OCI-LY3 (cell line): ENCODE data around the gene VWA7.

Experiments used
- H2AFZ ChIP-seq: fragments of 200-600, 300-600 bp; shearing (Covaris generic); 2 replicates; pipeline ENCODE4 v1.6.0; 2014; ENCODE audit warnings: antibody characterized with exemption, low read depth, low read length
- H3K27ac ChIP-seq: fragments of 200-600, 300-600 bp; sonication (generic); 2 replicates; pipeline ENCODE4 v1.5.1; 2014; ENCODE audit warnings: mild to moderate bottlenecking, low read length, moderate library complexity, mixed read lengths
- H3K27me3 ChIP-seq: fragments of 200-600, 300-600 bp; sonication (generic); 2 replicates; pipeline ENCODE4 v1.6.1; 2014; ENCODE audit warnings: low read depth, low read length, mixed read lengths
- H3K36me3 ChIP-seq: fragments of 200-600, 300-600 bp; sonication (generic); replicated peaks from 2 replicates; pipeline ENCODE3; 2014; ENCODE audit warnings: low read depth, low read length, mixed read lengths
- H3K4me1 ChIP-seq: fragments of 300-600, 200-600 bp; sonication (generic); 2 replicates; pipeline ENCODE4 v1.6.1; 2014; ENCODE audit warnings: low read length, mixed read lengths
- H3K4me2 ChIP-seq: fragments of 200-600, 300-600 bp; sonication (generic); 2 replicates; pipeline ENCODE4 v1.6.1; 2014; ENCODE audit warnings: low read length, mixed read lengths
- H3K4me3 ChIP-seq: fragments of 300-600, 200-600 bp; sonication (generic); 2 replicates; pipeline ENCODE4 v1.5.1; 2014; ENCODE audit warnings: antibody characterized with exemption, mild to moderate bottlenecking, low read length, moderate library complexity
- H3K79me2 ChIP-seq: fragments of 300-600, 200-600 bp; shearing (Covaris generic); 2 replicates; pipeline ENCODE4 v1.6.1; 2014; ENCODE audit warnings: mild to moderate bottlenecking, low read length, mixed read lengths
- H3K9ac ChIP-seq: fragments of 300-600, 200-600 bp; shearing (Covaris generic); 2 replicates; pipeline ENCODE4 v1.6.0; 2014; ENCODE audit warnings: mild to moderate bottlenecking, low read length, moderate library complexity
- H3K9me3 ChIP-seq: fragments of 200-600, 300-600 bp; shearing (Covaris generic); 2 replicates; pipeline ENCODE4 v1.6.1; 2014; ENCODE audit warnings: low read length, mixed read lengths; ENCODE audit not compliant: insufficient read depth
- H4K20me1 ChIP-seq: fragments of 200-600, 300-600 bp; sonication (generic); 2 replicates; pipeline ENCODE4 v1.6.1; 2016; ENCODE audit warnings: low read length, mixed read lengths; ENCODE audit not compliant: insufficient read depth
- EZH2phosphoT487 ChIP-seq: fragments of 200-600 bp; shearing (Covaris generic); IDR thresholded peaks from 2 replicates; pipeline ENCODE4 v1.6.1; 2018; ENCODE audit warnings: antibody characterized with exemption, mixed run types, low read depth
- TF ChIP-seq, protein P1 (sequence below): fragments of 200-600, 300-600 bp; sonication (generic); IDR thresholded peaks from 2 replicates; pipeline ENCODE4 v1.5.1; 2014; ENCODE audit warnings: antibody characterized with exemption, low read length, low read depth

The VWA7 gene

GRCh38 chr6:31740397-31741223, 36.5 kb downstream of the VWA7 start:
- Histone ChIP-seq H3K27ac (peak overlapping the region; percentile 81), H4K20me1 (no peaks in the 10 kb centered on the region), H3K36me3 (peaks cover 26% of the 10 kb centered on the region), H2AFZ (no peak overlapping the region), H3K4me2 (peak overlapping the region; percentile 81), H3K79me2 (peaks cover 30% of the 10 kb centered on the region), H3K9me3 (no peaks in the 10 kb centered on the region), H3K9ac (peak overlapping the region; percentile 98), H3K4me1 (peaks cover 31% of the 10 kb centered on the region), H3K4me3 (peak overlapping the region; percentile 98), H3K27me3 (no peaks in the 10 kb centered on the region)
- TF ChIP-seq, protein P1, sequence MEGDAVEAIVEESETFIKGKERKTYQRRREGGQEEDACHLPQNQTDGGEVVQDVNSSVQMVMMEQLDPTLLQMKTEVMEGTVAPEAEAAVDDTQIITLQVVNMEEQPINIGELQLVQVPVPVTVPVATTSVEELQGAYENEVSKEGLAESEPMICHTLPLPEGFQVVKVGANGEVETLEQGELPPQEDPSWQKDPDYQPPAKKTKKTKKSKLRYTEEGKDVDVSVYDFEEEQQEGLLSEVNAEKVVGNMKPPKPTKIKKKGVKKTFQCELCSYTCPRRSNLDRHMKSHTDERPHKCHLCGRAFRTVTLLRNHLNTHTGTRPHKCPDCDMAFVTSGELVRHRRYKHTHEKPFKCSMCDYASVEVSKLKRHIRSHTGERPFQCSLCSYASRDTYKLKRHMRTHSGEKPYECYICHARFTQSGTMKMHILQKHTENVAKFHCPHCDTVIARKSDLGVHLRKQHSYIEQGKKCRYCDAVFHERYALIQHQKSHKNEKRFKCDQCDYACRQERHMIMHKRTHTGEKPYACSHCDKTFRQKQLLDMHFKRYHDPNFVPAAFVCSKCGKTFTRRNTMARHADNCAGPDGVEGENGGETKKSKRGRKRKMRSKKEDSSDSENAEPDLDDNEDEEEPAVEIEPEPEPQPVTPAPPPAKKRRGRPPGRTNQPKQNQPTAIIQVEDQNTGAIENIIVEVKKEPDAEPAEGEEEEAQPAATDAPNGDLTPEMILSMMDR = no peak
- TF ChIP-seq EZH2phosphoT487 = no peak

DNA sequence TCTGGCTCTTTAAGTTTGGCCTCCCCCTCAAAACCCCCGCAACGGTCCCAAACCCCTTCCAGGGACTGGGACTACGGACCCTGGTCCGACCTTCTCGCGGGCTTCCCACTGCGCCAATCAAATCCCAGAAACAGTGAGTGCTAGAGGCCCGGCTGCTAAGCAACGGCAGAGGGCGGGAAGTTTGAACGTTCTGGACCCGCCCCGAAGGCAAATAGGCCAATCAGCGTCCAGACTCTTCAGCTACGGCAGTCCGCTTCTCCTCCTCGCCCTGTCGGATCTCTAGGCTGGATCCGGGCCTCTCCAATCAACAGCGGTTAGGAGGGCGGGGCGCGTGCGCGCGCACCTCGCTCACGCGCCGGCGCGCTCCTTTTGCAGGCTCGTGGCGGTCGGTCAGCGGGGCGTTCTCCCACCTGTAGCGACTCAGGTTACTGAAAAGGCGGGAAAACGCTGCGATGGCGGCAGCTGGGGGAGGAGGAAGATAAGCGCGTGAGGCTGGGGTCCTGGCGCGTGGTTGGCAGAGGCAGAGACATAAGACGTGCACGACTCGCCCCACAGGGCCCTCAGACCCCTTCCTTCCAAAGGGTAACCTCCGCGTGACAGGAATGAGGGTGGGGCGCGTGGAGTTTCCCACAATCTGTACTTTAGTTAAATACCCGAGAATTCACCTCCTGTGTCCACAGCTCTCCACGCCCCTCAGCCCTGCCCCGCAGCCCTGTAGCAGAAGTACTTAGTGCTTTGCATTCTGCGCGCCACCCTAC, 37.3 kb downstream of the VWA7 start, which contains the start of gene MSH5:
MSH5 (plus strand) TSS at position 367 of the 758 bp plus-strand sequence. CDS start 462 bp downstream, outside the sequence.
- H2AFZ ChIP-seq = no peak within 1 kb of the TSS
- no peaks in the 10 kb centered on the region for H4K20me1 ChIP-seq
- H3K4me3 ChIP-seq = peak within 1 kb of the TSS; percentile 98
- H3K36me3 ChIP-seq = peaks cover 26% of the 10 kb centered on the region
- H3K79me2 ChIP-seq = peaks cover 37% of the 10 kb centered on the region
- peak within 1 kb of the TSS; percentile 98 for H3K4me2 ChIP-seq
- peaks cover 31% of the 10 kb centered on the region for H3K4me1 ChIP-seq
- no peak for TF ChIP-seq EZH2phosphoT487
- TF ChIP-seq, protein P1 = no peak
- H3K27ac ChIP-seq = peak within 1 kb of the TSS; percentile 98
- H3K27me3 ChIP-seq = no peaks in the 10 kb centered on the region
- peak within 1 kb of the TSS; percentile 98 for H3K9ac ChIP-seq
- no peaks in the 10 kb centered on the region for H3K9me3 ChIP-seq

DNA sequence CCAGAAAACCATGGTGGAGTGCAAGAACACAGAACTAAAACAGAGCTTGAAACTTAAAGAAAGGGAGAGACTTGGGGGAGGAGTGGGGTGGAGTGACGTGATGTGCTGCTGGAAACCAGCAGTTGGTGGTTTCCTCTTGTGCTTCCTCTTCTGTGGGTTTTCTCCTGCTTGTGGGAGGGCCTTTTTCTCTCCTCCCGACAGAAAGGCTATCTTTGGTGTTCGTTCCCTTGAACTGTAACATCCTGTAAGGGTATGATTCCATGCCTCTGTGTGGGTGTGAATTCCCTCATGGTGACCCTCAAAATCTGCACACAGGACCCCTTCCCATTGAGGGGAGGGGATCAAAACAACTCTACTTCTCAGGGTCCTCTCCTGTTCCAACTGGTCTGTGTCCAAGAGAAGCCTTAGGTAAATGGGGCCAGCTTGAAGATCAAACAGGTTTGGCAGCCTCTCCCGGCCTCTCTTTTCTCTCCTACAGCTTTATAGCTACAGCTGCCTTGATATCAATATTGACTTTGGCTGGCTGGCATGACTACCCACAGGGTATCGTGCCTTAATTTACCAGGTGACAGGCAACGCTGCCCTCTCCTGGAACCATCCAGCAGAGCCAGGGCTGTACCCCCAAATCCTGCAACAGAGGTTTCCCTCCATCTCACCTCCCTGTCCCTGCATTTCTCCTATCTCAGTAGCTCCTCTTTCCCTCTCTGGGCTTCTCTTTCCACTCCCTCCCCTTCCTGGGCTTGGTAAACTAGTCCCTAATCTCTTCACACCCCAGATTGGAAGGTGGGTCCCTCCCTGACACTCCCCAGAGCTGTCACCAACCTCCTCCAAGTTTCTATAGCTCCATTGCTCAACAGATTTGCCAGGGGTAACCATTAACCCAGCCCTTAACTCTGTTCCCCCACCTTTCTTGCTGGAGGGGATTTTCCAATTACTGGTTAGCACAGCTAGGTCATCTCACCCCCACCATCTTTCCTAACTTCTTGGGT, 38.8 kb downstream of the VWA7 start:
- Histone ChIP-seq H3K9ac (peak overlapping the region; percentile 90), H2AFZ (no peak overlapping the region), H3K4me2 (peak overlapping the region; percentile 98), H3K79me2 (peaks cover 52% of the 10 kb centered on the region), H3K36me3 (peaks cover 29% of the 10 kb centered on the region), H3K27ac (peak overlapping the region; percentile 98), H4K20me1 (peaks cover 8% of the 10 kb centered on the region), H3K4me3 (peak overlapping the region; percentile 78), H3K9me3 (no peaks in the 10 kb centered on the region), H3K4me1 (peaks cover 37% of the 10 kb centered on the region), H3K27me3 (no peaks in the 10 kb centered on the region)
- TF ChIP-seq EZH2phosphoT487 = no peak
- TF ChIP-seq, protein P1 = peak; percentile 27
